Measurements from ENCODE around the gene PTK6.
A peak's percentile ranks its signal among the peaks of the same experiment; 100 is the strongest.
"Not testable (repeated sequence)": the region's sequence is repeated elsewhere in the genome, so short reads cannot be mapped to it uniquely, and the experiment has no call there.

Gene PTK6

DNA sequence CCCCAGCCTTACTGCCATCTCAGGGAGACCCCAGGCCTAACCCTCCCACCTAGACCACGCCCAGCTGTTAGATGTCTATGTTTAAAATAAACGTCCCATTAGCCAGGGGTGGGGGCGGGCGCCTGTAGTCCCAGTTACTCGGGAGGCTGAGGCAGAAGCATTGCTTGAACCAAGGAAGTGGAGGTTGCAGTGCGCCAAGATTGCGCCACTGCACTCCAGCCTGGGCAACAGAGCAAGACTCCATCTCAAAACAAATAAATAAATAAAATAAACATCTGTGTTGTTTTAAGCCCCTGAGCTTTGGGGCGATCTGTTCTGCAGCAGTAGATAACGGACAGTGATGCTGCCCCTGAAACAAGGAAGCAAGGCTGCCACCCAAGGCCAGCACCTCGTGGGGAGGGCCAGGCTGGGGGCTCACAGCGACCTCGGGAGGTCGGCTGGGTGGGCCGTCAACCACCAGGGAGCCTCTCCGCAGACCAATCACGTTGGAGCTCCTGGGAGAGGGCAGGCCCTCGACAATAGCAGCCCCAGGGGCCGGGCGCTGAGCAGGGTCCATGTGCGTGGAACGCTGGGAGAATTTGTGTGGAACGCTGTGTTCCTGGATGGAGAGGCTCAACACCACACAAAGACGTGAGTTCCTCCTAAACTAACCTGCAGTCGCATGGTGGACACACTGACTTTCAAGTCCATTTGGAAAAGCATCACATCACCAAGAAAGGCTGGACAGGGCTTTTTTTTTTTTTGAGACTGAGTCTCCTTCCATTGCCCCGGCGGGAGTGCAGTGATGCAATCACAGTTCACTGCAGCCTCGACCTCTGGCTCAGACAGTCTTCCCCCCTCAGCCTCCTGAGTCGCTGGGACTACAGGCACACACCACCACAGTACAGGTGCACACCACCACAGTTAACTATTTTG lies 37.9 kb upstream of the PTK6 start:
- no peak overlapping the region for H3K4me3 ChIP-seq (ENCODE audit: low read length in 2 of 2)
- H3K4me1 ChIP-seq (ENCODE audit: control insufficient read depth in 2 of 2, insufficient read depth in 2 of 2, low read length in 2 of 2): peaks cover 6 to 10% of the 10 kb centered on the region in 2 donors
- no peak overlapping the region for H3K27ac ChIP-seq (ENCODE audit: low read depth in 2 of 2, low read length in 2 of 2)
- peaks cover 5 to 10% of the 10 kb centered on the region in 2 donors for H3K27me3 ChIP-seq (ENCODE audit: control insufficient read depth in 2 of 2, insufficient read depth in 2 of 2, low read length in 2 of 2)
- H3K9me3 ChIP-seq (ENCODE audit: control insufficient read depth in 2 of 2, low read length in 2 of 2): no peaks in the 10 kb centered on the region
- no peaks in the 10 kb centered on the region for H3K36me3 ChIP-seq (ENCODE audit: control insufficient read depth in 2 of 2, insufficient read depth in 2 of 2, low read length in 2 of 2)
- peak overlapping the region in 1 of 2 donors; percentile 88 for H3K9ac ChIP-seq (ENCODE audit: low read depth in 1 of 2, low read length in 2 of 2)

DNA sequence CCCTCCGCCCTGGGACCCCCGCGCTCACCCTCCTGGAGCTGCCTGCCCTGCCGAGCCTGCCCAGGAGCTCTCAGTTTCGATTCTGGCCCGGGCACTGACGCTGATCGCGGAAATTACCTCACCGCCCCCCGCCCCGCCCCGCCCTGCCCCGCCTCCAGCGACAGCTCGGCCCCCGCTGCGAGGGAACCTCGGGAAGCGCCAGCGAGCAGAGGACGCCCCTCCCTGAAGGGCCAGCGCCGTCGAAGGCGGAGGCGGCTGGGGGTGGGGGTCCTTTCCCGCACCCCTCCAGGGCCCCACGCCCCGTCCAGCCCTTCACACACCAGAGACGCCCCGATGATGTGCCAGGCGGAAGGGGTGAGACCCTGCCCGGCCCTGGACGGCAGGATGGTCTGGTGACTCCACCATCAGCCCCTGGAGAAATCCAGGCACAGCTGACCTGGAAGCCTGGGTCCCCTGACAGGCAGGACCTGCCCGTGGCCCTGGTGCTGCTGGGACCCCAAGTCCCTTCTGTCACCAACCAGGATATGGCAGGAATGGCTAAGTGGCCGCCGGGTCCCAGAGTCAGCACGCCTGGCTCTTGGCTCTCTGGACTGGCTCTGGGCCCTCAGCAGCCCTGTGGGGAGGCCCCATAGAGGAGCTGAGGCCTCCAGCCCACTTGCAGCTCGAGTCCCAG lies 37.1 kb upstream of the PTK6 start, which contains the start of gene HELZ2:
Gene HELZ2, minus strand, starts transcription at position 84 of the 673 bp plus-strand sequence. CDS start 1,854 bp downstream, outside the sequence.
- peak within 1 kb of the TSS; percentile 65 to 74 for H3K27ac ChIP-seq (ENCODE audit: low read depth in 2 of 2, low read length in 2 of 2)
- H3K9ac ChIP-seq (ENCODE audit: low read depth in 1 of 2, low read length in 2 of 2): peak within 1 kb of the TSS; percentile 86 to 98
- H3K36me3 ChIP-seq (ENCODE audit: control insufficient read depth in 2 of 2, insufficient read depth in 2 of 2, low read length in 2 of 2): no peaks in the 10 kb centered on the region
- H3K4me3 ChIP-seq (ENCODE audit: low read length in 2 of 2): peak within 1 kb of the TSS; percentile 85 to 89
- no peaks in the 10 kb centered on the region for H3K9me3 ChIP-seq (ENCODE audit: control insufficient read depth in 2 of 2, low read length in 2 of 2)
- H3K4me1 ChIP-seq (ENCODE audit: control insufficient read depth in 2 of 2, insufficient read depth in 2 of 2, low read length in 2 of 2): peaks cover 6 to 10% of the 10 kb centered on the region in 2 donors
- peaks cover 2 to 10% of the 10 kb centered on the region in 2 donors for H3K27me3 ChIP-seq (ENCODE audit: control insufficient read depth in 2 of 2, insufficient read depth in 2 of 2, low read length in 2 of 2)

DNA sequence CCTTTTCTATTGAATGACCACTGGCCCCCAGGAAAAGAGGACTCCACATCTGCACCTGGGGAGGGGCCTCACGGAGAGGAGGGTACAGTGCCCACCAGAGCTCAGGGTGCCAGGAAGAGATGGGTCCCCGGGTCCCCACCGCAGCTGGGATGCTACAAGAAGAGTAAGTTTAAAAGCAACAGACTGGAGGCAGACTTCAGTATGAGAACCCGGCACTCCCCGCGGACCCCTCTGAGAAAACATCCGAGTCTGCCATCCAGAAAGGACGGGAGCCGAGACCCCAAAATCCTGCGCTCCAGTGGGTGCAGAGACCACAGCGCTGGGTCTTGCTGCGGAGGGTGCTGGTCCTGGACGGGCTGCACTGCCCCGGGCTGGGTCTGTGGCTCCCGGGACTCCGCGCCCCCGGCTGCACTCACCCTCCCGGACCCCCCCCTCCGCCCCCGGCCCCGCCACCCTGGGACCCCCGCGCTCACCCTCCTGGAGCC lies 36.5 kb upstream of the PTK6 start:
- peaks cover 0 to 10% of the 10 kb centered on the region in 2 donors for H3K27me3 ChIP-seq (ENCODE audit: control insufficient read depth in 2 of 2, insufficient read depth in 2 of 2, low read length in 2 of 2)
- H3K27ac ChIP-seq (ENCODE audit: low read depth in 2 of 2, low read length in 2 of 2): peak overlapping the region; percentile 65 to 74
- peak overlapping the region; percentile 86 to 98 for H3K9ac ChIP-seq (ENCODE audit: low read depth in 1 of 2, low read length in 2 of 2)
- H3K4me3 ChIP-seq (ENCODE audit: low read length in 2 of 2): peak overlapping the region; percentile 85 to 89
- H3K4me1 ChIP-seq (ENCODE audit: control insufficient read depth in 2 of 2, insufficient read depth in 2 of 2, low read length in 2 of 2): peaks cover 6 to 13% of the 10 kb centered on the region in 2 donors
- no peaks in the 10 kb centered on the region for H3K9me3 ChIP-seq (ENCODE audit: control insufficient read depth in 2 of 2, low read length in 2 of 2)
- no peaks in the 10 kb centered on the region for H3K36me3 ChIP-seq (ENCODE audit: control insufficient read depth in 2 of 2, insufficient read depth in 2 of 2, low read length in 2 of 2)

DNA sequence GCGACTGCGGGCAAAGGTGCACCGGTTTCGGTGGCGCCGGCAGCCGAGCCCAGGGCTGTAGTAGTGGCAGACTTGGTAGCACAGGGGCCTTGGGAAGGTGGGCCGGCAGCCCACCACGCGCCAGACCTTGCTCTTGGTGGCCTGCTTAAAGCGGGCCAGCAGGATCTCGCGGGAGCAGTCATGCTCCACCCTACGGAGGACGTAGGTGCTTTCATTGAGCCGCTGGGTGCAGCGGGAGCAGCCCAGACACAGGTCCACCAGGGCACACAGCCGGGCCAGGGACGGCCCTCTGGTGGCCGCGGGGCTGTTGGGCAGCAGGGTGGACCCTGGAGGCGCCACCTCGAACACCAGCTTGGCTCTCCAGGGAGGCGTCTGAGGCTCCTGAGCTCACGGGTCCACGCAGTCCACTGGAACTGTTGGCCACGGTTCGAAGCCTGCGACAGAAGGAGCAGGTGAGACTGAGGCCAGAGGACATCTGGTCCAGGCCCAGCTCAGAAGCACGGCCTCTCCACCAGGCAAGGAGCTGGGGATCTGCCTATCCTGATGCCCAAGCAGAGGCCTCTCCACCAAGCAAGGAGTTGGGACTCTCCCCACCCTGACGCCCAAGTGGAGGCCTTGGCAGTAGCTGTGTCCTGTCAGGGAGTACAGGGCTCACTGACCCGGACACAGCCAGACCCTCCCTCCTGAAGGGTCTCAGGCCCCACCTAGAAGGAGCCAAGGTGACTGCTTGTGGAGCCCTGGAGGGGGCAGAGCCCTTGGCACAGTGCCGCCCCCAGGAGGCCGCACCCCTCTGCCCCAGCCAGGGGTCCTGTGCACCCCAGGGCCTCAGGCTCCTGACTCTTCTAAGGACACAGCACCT lies 35.8 kb upstream of the PTK6 start:
- Histone ChIP-seq H3K9me3 (ENCODE audit: control insufficient read depth in 2 of 2, low read length in 2 of 2) (no peaks in the 10 kb centered on the region), H3K27ac (ENCODE audit: low read depth in 2 of 2, low read length in 2 of 2) (peak overlapping the region; percentile 65 to 74), H3K27me3 (ENCODE audit: control insufficient read depth in 2 of 2, insufficient read depth in 2 of 2, low read length in 2 of 2) (peaks cover 0 to 5% of the 10 kb centered on the region in 2 donors), H3K9ac (ENCODE audit: low read depth in 1 of 2, low read length in 2 of 2) (peak overlapping the region; percentile 86 to 98), H3K36me3 (ENCODE audit: control insufficient read depth in 2 of 2, insufficient read depth in 2 of 2, low read length in 2 of 2) (no peaks in the 10 kb centered on the region), H3K4me3 (ENCODE audit: low read length in 2 of 2) (peak overlapping the region; percentile 85 to 89), H3K4me1 (ENCODE audit: control insufficient read depth in 2 of 2, insufficient read depth in 2 of 2, low read length in 2 of 2) (peaks cover 6 to 15% of the 10 kb centered on the region in 2 donors)

DNA sequence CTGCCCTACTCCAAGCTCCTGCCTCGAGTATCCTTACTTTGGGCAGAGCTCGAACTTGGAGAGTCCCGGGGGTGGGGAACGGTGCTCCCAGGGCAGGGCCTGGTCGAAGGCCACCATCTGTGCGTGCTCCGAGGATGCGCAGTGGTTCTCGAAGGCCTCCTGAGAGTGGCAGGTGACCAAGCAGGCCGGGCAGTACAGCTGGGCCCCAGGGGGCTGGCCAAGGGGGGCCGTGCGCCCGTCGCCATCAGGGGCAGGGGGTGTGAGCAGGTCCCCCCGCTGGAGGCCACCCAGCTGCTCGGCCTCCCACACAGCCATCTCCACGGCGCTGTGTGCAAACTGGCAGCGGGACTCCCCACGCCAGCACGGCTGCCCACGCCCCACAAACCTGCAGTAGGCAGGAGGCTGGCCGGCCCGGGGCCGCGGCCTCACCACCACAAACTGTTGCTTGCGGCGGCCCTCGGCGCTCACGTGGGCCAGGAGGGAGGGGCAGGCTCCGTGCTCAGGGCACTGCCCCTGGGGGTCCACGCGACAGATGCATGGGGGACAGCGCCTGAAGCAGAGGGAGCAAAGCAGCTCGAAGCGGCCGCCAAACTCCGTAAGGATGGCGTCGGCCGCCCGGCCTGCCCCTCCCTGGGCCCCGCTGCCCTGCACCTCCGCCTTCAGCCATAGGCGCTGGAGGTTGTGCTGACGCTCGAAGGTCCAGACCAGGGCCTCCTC lies 35.1 kb upstream of the PTK6 start:
- Histone ChIP-seq H3K4me3 (ENCODE audit: low read length in 2 of 2) (no peak overlapping the region), H3K4me1 (ENCODE audit: control insufficient read depth in 2 of 2, insufficient read depth in 2 of 2, low read length in 2 of 2) (peaks cover 6 to 15% of the 10 kb centered on the region in 2 donors), H3K9ac (ENCODE audit: low read depth in 1 of 2, low read length in 2 of 2) (no peak overlapping the region), H3K36me3 (ENCODE audit: control insufficient read depth in 2 of 2, insufficient read depth in 2 of 2, low read length in 2 of 2) (no peaks in the 10 kb centered on the region), H3K9me3 (ENCODE audit: control insufficient read depth in 2 of 2, low read length in 2 of 2) (no peaks in the 10 kb centered on the region), H3K27me3 (ENCODE audit: control insufficient read depth in 2 of 2, insufficient read depth in 2 of 2, low read length in 2 of 2) (no peaks in the 10 kb centered on the region), H3K27ac (ENCODE audit: low read depth in 2 of 2, low read length in 2 of 2) (no peak overlapping the region)

DNA sequence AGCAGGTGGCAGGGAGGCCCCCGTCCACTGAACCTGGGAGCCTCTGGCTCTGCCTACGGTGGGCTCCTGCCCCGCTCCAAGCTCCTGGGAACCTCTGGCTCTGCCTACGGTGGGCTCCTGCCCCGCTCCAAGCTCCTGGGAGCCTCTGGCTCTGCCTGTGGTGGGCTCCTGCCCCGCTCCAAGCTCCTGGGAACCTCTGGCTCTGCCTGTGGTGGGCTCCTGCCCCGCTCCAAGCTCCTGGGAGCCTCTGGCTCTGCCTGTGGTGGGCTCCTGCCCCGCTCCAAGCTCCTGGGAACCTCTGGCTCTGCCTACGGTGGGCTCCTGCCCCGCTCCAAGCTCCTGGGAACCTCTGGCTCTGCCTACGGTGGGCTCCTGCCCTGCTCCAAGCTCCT lies 33.9 kb upstream of the PTK6 start:
- peaks cover 6 to 15% of the 10 kb centered on the region in 2 donors for H3K4me1 ChIP-seq (ENCODE audit: control insufficient read depth in 2 of 2, insufficient read depth in 2 of 2, low read length in 2 of 2)
- H3K36me3 ChIP-seq (ENCODE audit: control insufficient read depth in 2 of 2, insufficient read depth in 2 of 2, low read length in 2 of 2): not testable (repeated sequence)

DNA sequence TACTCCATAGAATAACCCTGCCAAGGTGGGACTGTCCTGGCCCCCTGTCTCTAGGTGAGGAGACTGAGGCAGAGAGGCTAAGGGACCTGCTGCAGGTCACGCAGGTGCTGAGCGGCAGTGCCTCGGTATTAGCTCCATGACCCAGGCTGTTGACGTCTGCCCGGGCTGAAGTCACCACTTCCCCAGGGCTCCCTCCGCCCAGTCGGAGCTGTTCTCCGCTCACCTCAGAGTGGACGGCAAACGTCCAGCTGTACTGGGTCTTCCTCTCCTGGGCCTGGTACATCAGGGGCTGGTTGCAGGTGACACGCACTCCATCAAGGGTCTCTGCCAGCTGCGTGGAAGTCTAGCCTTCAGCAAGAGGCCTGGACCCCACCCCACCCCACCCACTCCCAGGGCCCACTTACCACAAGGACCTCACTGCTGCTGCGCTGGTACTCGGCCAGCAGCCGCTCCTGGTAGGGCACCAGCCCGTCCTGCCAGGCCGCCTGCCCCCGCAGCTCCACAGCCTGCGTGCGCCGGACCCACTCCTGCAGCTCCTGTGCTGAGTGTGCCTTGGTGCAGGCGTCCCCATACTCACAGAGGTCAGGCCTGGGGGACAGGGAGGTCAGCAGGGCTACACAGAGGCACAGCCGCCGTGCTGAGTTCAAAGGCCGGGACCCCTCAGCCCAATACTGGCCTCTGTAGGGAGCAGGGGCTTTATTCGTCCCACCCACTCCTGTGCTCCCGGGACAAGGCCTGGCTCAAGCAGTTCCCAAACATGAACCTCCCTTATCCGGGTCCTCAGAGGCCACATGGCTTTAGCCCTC lies 33.3 kb upstream of the PTK6 start:
- peaks cover 0 to 6% of the 10 kb centered on the region in 2 donors for H3K36me3 ChIP-seq (ENCODE audit: control insufficient read depth in 2 of 2, insufficient read depth in 2 of 2, low read length in 2 of 2)

More for the DNA sequence above, 33.9 kb upstream of the PTK6 start:
- not testable (repeated sequence) for H3K27me3 ChIP-seq (ENCODE audit: control insufficient read depth in 2 of 2, insufficient read depth in 2 of 2, low read length in 2 of 2); H3K4me3 ChIP-seq (ENCODE audit: low read length in 2 of 2); H3K9ac ChIP-seq (ENCODE audit: low read depth in 1 of 2, low read length in 2 of 2); H3K27ac ChIP-seq (ENCODE audit: low read depth in 2 of 2, low read length in 2 of 2); H3K9me3 ChIP-seq (ENCODE audit: control insufficient read depth in 2 of 2, low read length in 2 of 2)

DNA sequence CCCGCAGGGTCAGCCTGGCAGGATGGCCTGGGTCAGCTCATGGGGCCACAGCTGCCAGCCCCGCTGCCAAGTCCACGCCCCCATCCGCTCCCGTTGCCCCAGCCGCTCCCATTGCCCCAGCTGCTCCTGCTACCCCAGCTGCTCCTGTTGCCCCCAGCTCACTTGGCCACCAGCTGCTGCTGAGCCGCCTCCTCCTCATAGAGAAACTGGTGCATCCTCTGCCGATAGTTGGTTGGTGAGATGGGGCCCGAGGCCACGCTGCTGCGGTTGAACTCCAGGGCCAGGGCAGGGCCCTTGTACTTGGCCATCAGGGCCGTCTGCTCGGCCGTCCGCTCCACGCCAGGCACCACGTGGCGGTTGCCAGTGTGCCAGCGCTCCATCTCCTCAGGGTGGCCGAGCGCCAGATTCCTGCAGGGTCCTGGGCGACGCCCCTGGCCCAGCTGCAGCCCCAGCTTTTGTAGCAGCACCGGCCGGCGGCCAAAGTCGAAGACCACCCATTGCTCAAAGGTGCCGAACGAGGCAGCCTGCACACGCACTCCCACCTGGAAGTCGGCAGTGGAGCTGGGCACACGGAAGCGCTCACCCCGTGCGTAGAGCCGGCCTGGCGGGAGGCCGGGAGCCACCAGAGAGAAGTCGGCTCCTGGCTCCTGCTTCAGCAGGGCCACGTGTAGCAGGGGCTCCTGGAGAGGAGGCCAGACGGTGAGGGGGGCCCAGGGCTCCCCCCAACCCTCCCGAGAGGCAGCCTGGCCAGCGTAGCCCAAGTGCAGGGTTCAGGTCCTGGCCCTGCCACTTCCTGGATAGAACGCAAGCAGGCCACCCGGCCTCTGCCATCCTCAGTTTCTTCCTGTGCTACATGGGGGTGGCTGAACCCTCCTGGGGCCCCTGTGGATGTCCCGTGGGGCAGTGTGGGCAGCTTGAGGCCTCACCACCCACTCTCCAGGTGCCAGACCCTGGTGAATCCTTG lies 32.1 kb upstream of the PTK6 start:
- peaks cover 6 to 13% of the 10 kb centered on the region in 2 donors for H3K4me1 ChIP-seq (ENCODE audit: control insufficient read depth in 2 of 2, insufficient read depth in 2 of 2, low read length in 2 of 2)
- no peak overlapping the region for H3K27ac ChIP-seq (ENCODE audit: low read depth in 2 of 2, low read length in 2 of 2)
- H3K27me3 ChIP-seq (ENCODE audit: control insufficient read depth in 2 of 2, insufficient read depth in 2 of 2, low read length in 2 of 2): no peaks in the 10 kb centered on the region
- no peak overlapping the region for H3K9ac ChIP-seq (ENCODE audit: low read depth in 1 of 2, low read length in 2 of 2)
- H3K4me3 ChIP-seq (ENCODE audit: low read length in 2 of 2): no peak overlapping the region
- H3K9me3 ChIP-seq (ENCODE audit: control insufficient read depth in 2 of 2, low read length in 2 of 2): no peaks in the 10 kb centered on the region
- peaks cover 6 to 12% of the 10 kb centered on the region in 2 donors for H3K36me3 ChIP-seq (ENCODE audit: control insufficient read depth in 2 of 2, insufficient read depth in 2 of 2, low read length in 2 of 2)

More for the DNA sequence above, 33.3 kb upstream of the PTK6 start:
- no peak overlapping the region for H3K27ac ChIP-seq (ENCODE audit: low read depth in 2 of 2, low read length in 2 of 2)
- peaks cover 6 to 15% of the 10 kb centered on the region in 2 donors for H3K4me1 ChIP-seq (ENCODE audit: control insufficient read depth in 2 of 2, insufficient read depth in 2 of 2, low read length in 2 of 2)
- no peak overlapping the region for H3K4me3 ChIP-seq (ENCODE audit: low read length in 2 of 2)
- H3K27me3 ChIP-seq (ENCODE audit: control insufficient read depth in 2 of 2, insufficient read depth in 2 of 2, low read length in 2 of 2): no peaks in the 10 kb centered on the region
- H3K9me3 ChIP-seq (ENCODE audit: control insufficient read depth in 2 of 2, low read length in 2 of 2): no peaks in the 10 kb centered on the region
- H3K9ac ChIP-seq (ENCODE audit: low read depth in 1 of 2, low read length in 2 of 2): no peak overlapping the region
